ENCODE measurements around the gene TXN.

GRCh38 chr9:110217656-110218099, 38.6 kb downstream of the TXN start:
- TF ChIP-seq SIN3A (IDR thresholded peaks at IDR 0.05; ENCODE audit: low read depth, low read length): no peak
- TF ChIP-seq, protein P1, sequence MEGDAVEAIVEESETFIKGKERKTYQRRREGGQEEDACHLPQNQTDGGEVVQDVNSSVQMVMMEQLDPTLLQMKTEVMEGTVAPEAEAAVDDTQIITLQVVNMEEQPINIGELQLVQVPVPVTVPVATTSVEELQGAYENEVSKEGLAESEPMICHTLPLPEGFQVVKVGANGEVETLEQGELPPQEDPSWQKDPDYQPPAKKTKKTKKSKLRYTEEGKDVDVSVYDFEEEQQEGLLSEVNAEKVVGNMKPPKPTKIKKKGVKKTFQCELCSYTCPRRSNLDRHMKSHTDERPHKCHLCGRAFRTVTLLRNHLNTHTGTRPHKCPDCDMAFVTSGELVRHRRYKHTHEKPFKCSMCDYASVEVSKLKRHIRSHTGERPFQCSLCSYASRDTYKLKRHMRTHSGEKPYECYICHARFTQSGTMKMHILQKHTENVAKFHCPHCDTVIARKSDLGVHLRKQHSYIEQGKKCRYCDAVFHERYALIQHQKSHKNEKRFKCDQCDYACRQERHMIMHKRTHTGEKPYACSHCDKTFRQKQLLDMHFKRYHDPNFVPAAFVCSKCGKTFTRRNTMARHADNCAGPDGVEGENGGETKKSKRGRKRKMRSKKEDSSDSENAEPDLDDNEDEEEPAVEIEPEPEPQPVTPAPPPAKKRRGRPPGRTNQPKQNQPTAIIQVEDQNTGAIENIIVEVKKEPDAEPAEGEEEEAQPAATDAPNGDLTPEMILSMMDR (IDR thresholded peaks at IDR 0.05 in 2 of 3, conservative IDR thresholded peaks at IDR 0.05 in 1 of 3; ENCODE audit: control insufficient read depth in 2 of 3, extremely low read depth in 1 of 3, insufficient read depth in 1 of 3, low read depth in 3 of 3, low read length in 3 of 3): peak; percentile 61 to 72 (median 65)
- TF ChIP-seq SMC3 (IDR thresholded peaks at IDR 0.05; ENCODE audit: borderline replicate concordance, low read length): peak; percentile 70; the same call in 1 of the 2 replicates
- TF ChIP-seq, protein P2, sequence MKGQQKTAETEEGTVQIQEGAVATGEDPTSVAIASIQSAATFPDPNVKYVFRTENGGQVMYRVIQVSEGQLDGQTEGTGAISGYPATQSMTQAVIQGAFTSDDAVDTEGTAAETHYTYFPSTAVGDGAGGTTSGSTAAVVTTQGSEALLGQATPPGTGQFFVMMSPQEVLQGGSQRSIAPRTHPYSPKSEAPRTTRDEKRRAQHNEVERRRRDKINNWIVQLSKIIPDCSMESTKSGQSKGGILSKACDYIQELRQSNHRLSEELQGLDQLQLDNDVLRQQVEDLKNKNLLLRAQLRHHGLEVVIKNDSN (IDR thresholded peaks at IDR 0.05; ENCODE audit: borderline replicate concordance, extremely low read length, insufficient read depth, low read depth, low read length): no peak
- TF ChIP-seq ETV6 (conservative IDR thresholded peaks at IDR 0.05 in 1 of 2, IDR thresholded peaks at IDR 0.05 in 1 of 2; ENCODE audit: borderline replicate concordance in 1 of 2, low read depth in 1 of 2): no peak
- TF ChIP-seq ZNF217 (IDR thresholded peaks at IDR 0.05): no peak
- no peak for TF ChIP-seq TCF12 (IDR thresholded peaks at IDR 0.05; ENCODE audit: low read depth, low read length)
- no peak for TF ChIP-seq POLR2A (IDR thresholded peaks at IDR 0.05; ENCODE audit: low read depth, low read length)
- no peak for TF ChIP-seq ZNF274 (IDR thresholded peaks at IDR 0.05; ENCODE audit: insufficient read depth, insufficient read length)
- TF ChIP-seq, protein P3, sequence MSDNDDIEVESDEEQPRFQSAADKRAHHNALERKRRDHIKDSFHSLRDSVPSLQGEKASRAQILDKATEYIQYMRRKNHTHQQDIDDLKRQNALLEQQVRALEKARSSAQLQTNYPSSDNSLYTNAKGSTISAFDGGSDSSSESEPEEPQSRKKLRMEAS (IDR thresholded peaks at IDR 0.05; ENCODE audit: low read depth, low read length): no peak
- TF ChIP-seq CBFB (IDR thresholded peaks at IDR 0.05; ENCODE audit: low read depth): no peak
- no peak for TF ChIP-seq SMARCA5 (IDR thresholded peaks at IDR 0.05)
- TF ChIP-seq SIX5 (IDR thresholded peaks at IDR 0.05; ENCODE audit: low read depth, low read length, severe bottlenecking): no peak
